GM19023 (cell line): ENCODE results near the gene RNF6.
"Not testable (repeated sequence)": the region's sequence is repeated elsewhere in the genome, so short reads cannot be mapped to it uniquely, and the experiment has no call there.

ENCODE experiments used
- ATAC-seq: cut with Tn5 transposase; IDR thresholded peaks from one replicate; pipeline ENCODE4 v1.9.1; 2021; ENCODE audit warnings: mild to moderate bottlenecking, moderate library complexity; ENCODE audit not compliant: unreplicated experiment

Gene RNF6

GRCh38 chr13:26221721-26222519 lies at the start of gene RNF6:
Gene RNF6, minus strand, starts transcription at chr13:26222314. Its CDS starts 2,665 bp downstream, at chr13:26219649.
- peak; percentile 98 for ATAC-seq

- no peak for ATAC-seq
Measured at GRCh38 chr13:26270707-26271106, 48.6 kb upstream of the RNF6 start.

- no peak for ATAC-seq
Measured at GRCh38 chr13:26266311-26266710, 44.2 kb upstream of the RNF6 start.

GRCh38 chr13:26262156-26262555 lies 40.0 kb upstream of the RNF6 start:
- ATAC-seq, result no peak

GRCh38 chr13:26259634-26260033 lies 37.5 kb upstream of the RNF6 start:
- no peak for ATAC-seq

GRCh38 chr13:26257049-26257448 lies 34.9 kb upstream of the RNF6 start:
- ATAC-seq, result no peak

GRCh38 chr13:26255691-26256277 lies 33.7 kb upstream of the RNF6 start:
- ATAC-seq, result no peak

- no peak for ATAC-seq
Measured at GRCh38 chr13:26255115-26255514, 33.0 kb upstream of the RNF6 start.

GRCh38 chr13:26254583-26255111 lies 32.5 kb upstream of the RNF6 start:
- peak; percentile 34 for ATAC-seq

GRCh38 chr13:26253787-26254582 lies 31.9 kb upstream of the RNF6 start, which contains the start of gene CDK8:
Gene CDK8, plus strand, starts transcription at chr13:26254129. Its CDS starts 513 bp downstream, at chr13:26254642.
- peak; percentile 88 for ATAC-seq

GRCh38 chr13:26253262-26253786 lies 31.2 kb upstream of the RNF6 start:
- no peak for ATAC-seq

- ATAC-seq, result not testable (repeated sequence)
Measured at GRCh38 chr13:26252006-26252405, 29.9 kb upstream of the RNF6 start.

GRCh38 chr13:26249551-26249950 lies 27.4 kb upstream of the RNF6 start:
- no peak for ATAC-seq

- no peak for ATAC-seq
Measured at GRCh38 chr13:26247608-26248007, 25.5 kb upstream of the RNF6 start.

- ATAC-seq, result no peak
Measured at GRCh38 chr13:26247011-26247410, 24.9 kb upstream of the RNF6 start.

GRCh38 chr13:26246154-26246553 lies 24.0 kb upstream of the RNF6 start:
- ATAC-seq, result no peak

- no peak for ATAC-seq
Measured at GRCh38 chr13:26236296-26236695, 14.2 kb upstream of the RNF6 start.

GRCh38 chr13:26230703-26231102 lies 8.6 kb upstream of the RNF6 start:
- ATAC-seq, result no peak

GRCh38 chr13:26229080-26229615 lies 7.0 kb upstream of the RNF6 start:
- ATAC-seq, result no peak

GRCh38 chr13:26228096-26228495 lies 6.0 kb upstream of the RNF6 start:
- ATAC-seq, result no peak
